ENCODE results near the gene CETN3.
A peak's percentile ranks its signal among the peaks of the same experiment; 100 is the strongest.

CETN3 gene

GRCh38 chr5:90409318-90410177, at the start of gene CETN3:
Gene CETN3, minus strand, starts transcription at chr5:90409756. Its CDS starts 95 bp downstream, at chr5:90409661.
- TF ChIP-seq, protein P1, sequence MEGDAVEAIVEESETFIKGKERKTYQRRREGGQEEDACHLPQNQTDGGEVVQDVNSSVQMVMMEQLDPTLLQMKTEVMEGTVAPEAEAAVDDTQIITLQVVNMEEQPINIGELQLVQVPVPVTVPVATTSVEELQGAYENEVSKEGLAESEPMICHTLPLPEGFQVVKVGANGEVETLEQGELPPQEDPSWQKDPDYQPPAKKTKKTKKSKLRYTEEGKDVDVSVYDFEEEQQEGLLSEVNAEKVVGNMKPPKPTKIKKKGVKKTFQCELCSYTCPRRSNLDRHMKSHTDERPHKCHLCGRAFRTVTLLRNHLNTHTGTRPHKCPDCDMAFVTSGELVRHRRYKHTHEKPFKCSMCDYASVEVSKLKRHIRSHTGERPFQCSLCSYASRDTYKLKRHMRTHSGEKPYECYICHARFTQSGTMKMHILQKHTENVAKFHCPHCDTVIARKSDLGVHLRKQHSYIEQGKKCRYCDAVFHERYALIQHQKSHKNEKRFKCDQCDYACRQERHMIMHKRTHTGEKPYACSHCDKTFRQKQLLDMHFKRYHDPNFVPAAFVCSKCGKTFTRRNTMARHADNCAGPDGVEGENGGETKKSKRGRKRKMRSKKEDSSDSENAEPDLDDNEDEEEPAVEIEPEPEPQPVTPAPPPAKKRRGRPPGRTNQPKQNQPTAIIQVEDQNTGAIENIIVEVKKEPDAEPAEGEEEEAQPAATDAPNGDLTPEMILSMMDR (IDR thresholded peaks at IDR 0.05; ENCODE audit: insufficient read depth, low read depth, low read length, missing control alignments) = no peak
- peak within 1 kb of the TSS; percentile 87 for H3K4me3 ChIP-seq (ENCODE audit: low read length)
- DNase-seq (ENCODE audit: low read depth) = peak; percentile 95

GRCh38 chr5:90446961-90447360, 37.4 kb upstream of the CETN3 start:
- no peak for DNase-seq (ENCODE audit: low read depth)
- H3K4me3 ChIP-seq (ENCODE audit: low read length) = no peak overlapping the region
- TF ChIP-seq, protein P1 (IDR thresholded peaks at IDR 0.05; ENCODE audit: insufficient read depth, low read depth, low read length, missing control alignments) = no peak

GRCh38 chr5:90440644-90441043, 31.1 kb upstream of the CETN3 start:
- TF ChIP-seq, protein P1 (IDR thresholded peaks at IDR 0.05; ENCODE audit: insufficient read depth, low read depth, low read length, missing control alignments) = no peak
- DNase-seq (ENCODE audit: low read depth) = no peak
- H3K4me3 ChIP-seq (ENCODE audit: low read length) = no peak overlapping the region

DNA sequence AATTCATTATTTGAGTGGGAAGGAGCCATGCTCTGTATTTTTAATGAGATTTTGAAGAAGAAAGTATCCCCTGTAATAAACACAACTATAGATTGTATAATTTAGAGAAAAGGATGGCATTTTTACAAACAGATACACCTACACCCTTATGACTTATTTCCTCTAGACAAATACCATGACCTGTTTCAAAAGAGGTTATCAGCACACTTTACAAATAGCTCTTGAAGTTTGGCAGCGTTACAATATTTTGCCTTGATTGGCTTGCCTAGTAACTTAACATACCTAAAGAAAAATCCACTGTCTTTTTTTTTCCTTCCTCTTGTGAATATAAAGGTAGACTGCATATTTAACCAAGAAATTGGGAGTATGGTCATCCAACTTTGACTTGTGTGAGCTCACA, 28.5 kb upstream of the CETN3 start:
- DNase-seq (ENCODE audit: low read depth) = no peak
- H3K4me3 ChIP-seq (ENCODE audit: low read length) = no peak overlapping the region
- TF ChIP-seq, protein P1 (IDR thresholded peaks at IDR 0.05; ENCODE audit: insufficient read depth, low read depth, low read length, missing control alignments) = no peak

- TF ChIP-seq, protein P1 (IDR thresholded peaks at IDR 0.05; ENCODE audit: insufficient read depth, low read depth, low read length, missing control alignments) = no peak
- no peak overlapping the region for H3K4me3 ChIP-seq (ENCODE audit: low read length)
These were observed 28.1 kb upstream of the CETN3 start for GRCh38 chr5:90437663-90438062.

DNA sequence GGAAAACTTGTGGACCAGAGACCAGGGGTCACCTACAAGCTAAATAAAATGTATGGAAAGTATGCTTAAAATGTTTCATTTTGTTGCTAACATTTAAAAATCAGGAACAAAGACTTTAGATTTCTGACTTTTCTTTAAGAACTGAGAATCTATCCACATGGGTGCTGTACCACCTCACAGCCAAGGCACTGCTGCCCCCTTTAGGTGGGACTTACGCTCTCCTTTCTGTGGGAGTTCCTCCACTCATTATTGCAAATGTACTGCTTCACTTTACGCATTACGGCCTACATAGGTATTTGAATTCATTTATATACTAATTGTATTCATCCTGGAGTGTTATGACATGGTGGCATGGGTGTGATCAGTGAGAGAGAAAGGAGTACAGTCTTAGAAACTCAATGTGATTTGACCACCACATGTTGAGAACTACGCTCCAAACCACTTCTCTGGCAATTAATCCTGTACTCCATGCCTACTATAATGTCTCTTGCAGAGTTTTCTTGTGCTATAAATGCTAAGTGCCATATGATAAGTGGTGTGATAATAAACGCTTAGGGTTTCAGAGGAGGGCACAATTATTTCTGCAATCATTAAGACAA, 24.7 kb upstream of the CETN3 start:
- DNase-seq (ENCODE audit: low read depth) = peak; percentile 49
- TF ChIP-seq, protein P1 (IDR thresholded peaks at IDR 0.05; ENCODE audit: insufficient read depth, low read depth, low read length, missing control alignments) = peak; percentile 59
- H3K4me3 ChIP-seq (ENCODE audit: low read length) = no peak overlapping the region

More at GRCh38 chr5:90437663-90438062, 28.1 kb upstream of the CETN3 start:
- DNase-seq (ENCODE audit: low read depth) = no peak

Measured in epithelial cell of esophagus (primary cell).